HCT116 (cell line): ENCODE measurements around the gene SDCCAG8. TPM values are rescaled to one million over a fixed set of nuclear protein-coding genes. Genes with fewer than 3 reads are reported as not detected.

Experiments
- ATAC-seq: fragments of 200-7000 bp; cut with Tn5 transposase; 2 replicates; pipeline ENCODE4 v1.9.1; 2020; ENCODE audit warnings: mild to moderate bottlenecking, moderate library complexity
- BruUV-seq: library from RNA; stranded (reverse); fragments of 400-500 nt; replicated peaks from 2 replicates; lab custom pipeline; 2021; lab: Mats Ljungman, UMichigan
- CTCF ChIA-PET: fragments of 300-600 bp; sonication (Branson Sonifier 250); formaldehyde crosslinking; loops from one replicate; lab custom pipeline; 2021; ENCODE audit warnings: antibody characterized with exemption; lab: Charles Lee
- POLR2A ChIA-PET: fragments of 300-600, 350-600 bp; sonication (Branson Sonifier 250); formaldehyde crosslinking; loops from one replicate; lab custom pipeline; 2021; ENCODE audit warnings: antibody characterized with exemption; lab: Charles Lee
- RAD21 ChIA-PET, 2 experiments: fragments of 300-600 bp; sonication (Branson Sonifier 250); formaldehyde crosslinking; loops; one replicate each; lab custom pipeline; 2023; ENCODE audit warnings: low total read pairs in 2 of 2; ENCODE audit not compliant: uncharacterized antibody in 2 of 2, unreplicated experiment in 2 of 2, low non-redundant PET in 1 of 2; lab: Charles Lee
- DNase-seq: peaks from one replicate; pipeline ENCODE4 v3.0.0-alpha.2; 2010; ENCODE audit warnings: low read depth, low spot score
- H2AFZ ChIP-seq: fragments of 200-600 bp; shearing (Covaris generic), sonication (generic); 2 replicates; pipeline ENCODE4 v1.6.1; 2017; ENCODE audit warnings: low read depth, mixed run types, mixed read lengths, antibody characterized with exemption, low read length; ENCODE audit not compliant: poor library complexity, severe bottlenecking
- H3K27ac ChIP-seq: 2 replicates; pipeline ENCODE4 v1.5.1; 2012; ENCODE audit warnings: low read depth, low read length
- H3K27me3 ChIP-seq: fragments of 200-600 bp; sonication (generic); 2 replicates; pipeline ENCODE4 v1.6.1; 2016; ENCODE audit warnings: mixed run types, low read length, mixed read lengths; ENCODE audit not compliant: insufficient read depth
- H3K36me3 ChIP-seq, 2 experiments: fragments of 200-500 bp in 1 of 2; fragments of 200-600 bp in 1 of 2; sonication (Bioruptor generic) in 1 of 2; sonication (generic) in 1 of 2; 2 replicates each; pipeline versions ENCODE4 v1.5.1 to v1.6.1; 2014 to 2016; ENCODE audit warnings: low read length in 2 of 2, inconsistent platforms in 1 of 2, mixed read lengths in 1 of 2, mixed run types in 1 of 2; ENCODE audit not compliant: insufficient read depth in 2 of 2, control insufficient read depth in 1 of 2
- H3K4me1 ChIP-seq, 2 experiments: fragments of 200-600 bp in 1 of 2; sonication (generic) in 1 of 2; 2 replicates each; pipeline versions ENCODE4 v1.5.1 to v1.6.1; 2012 to 2017; ENCODE audit warnings: low read length in 2 of 2, inconsistent platforms in 1 of 2, mild to moderate bottlenecking in 1 of 2, mixed read lengths in 1 of 2, mixed run types in 1 of 2, moderate library complexity in 1 of 2; ENCODE audit not compliant: insufficient read depth in 2 of 2, control insufficient read depth in 1 of 2
- H3K4me2 ChIP-seq: fragments of 200-600 bp; sonication (generic); 2 replicates; pipeline ENCODE4 v1.6.1; 2017; ENCODE audit warnings: mixed run types, low read length, mixed read lengths
- H3K4me3 ChIP-seq, 2 experiments: fragments of 200-600 bp in 1 of 2; sonication (generic) in 1 of 2; replicated peaks in 1 of 2; 2 replicates each; pipeline ENCODE4 v1.5.1; 2011 to 2016; ENCODE audit warnings: low read length in 2 of 2, control low read depth in 1 of 2, low read depth in 1 of 2, mild to moderate bottlenecking in 1 of 2, mixed read lengths in 1 of 2, mixed run types in 1 of 2
- H3K79me2 ChIP-seq: fragments of 200-600 bp; sonication (generic); 2 replicates; pipeline ENCODE4 v1.6.1; 2017; ENCODE audit warnings: mild to moderate bottlenecking, mixed run types, low read length, moderate library complexity, mixed read lengths; ENCODE audit not compliant: insufficient read depth
- H3K9ac ChIP-seq: fragments of 200-600 bp; sonication (generic); 2 replicates; pipeline ENCODE4 v1.6.1; 2016; ENCODE audit warnings: low read length, mixed read lengths
- H3K9me2 ChIP-seq: fragments of 200-600 bp; sonication (generic), shearing (Covaris generic); 2 replicates; pipeline ENCODE4 v1.6.1; 2017; ENCODE audit warnings: mixed run types, mild to moderate bottlenecking, moderate library complexity; ENCODE audit not compliant: insufficient read depth
- H3K9me3 ChIP-seq, 2 experiments: fragments of 200-500 bp in 1 of 2; fragments of 200-600 bp in 1 of 2; sonication (Bioruptor generic) in 1 of 2; sonication (generic) in 1 of 2; 2 replicates each; pipeline ENCODE4 v1.6.1; 2014 to 2017; ENCODE audit warnings: low read length in 2 of 2, mixed read lengths in 2 of 2, inconsistent platforms in 1 of 2, low read depth in 1 of 2, mild to moderate bottlenecking in 1 of 2, mixed run types in 1 of 2, moderate library complexity in 1 of 2; ENCODE audit not compliant: control insufficient read depth in 1 of 2, insufficient read depth in 1 of 2
- H4K20me1 ChIP-seq: fragments of 200-600 bp; sonication (generic), shearing (Covaris generic); 2 replicates; pipeline ENCODE4 v1.6.1; 2017; ENCODE audit warnings: mixed run types, mild to moderate bottlenecking, moderate library complexity; ENCODE audit not compliant: insufficient read depth
- EGR1 ChIP-seq: IDR thresholded peaks from 2 replicates; pipeline ENCODE4 v1.6.1; 2012; ENCODE audit warnings: low read depth
- JUND ChIP-seq: IDR thresholded peaks from 2 replicates; pipeline ENCODE4 v1.6.1; 2012
- POLR2AphosphoS5 ChIP-seq: IDR thresholded peaks from 2 replicates; pipeline ENCODE4 v1.6.1; 2011; ENCODE audit warnings: mild to moderate bottlenecking, low read depth, low read length, moderate library complexity
- SIN3A ChIP-seq: IDR thresholded peaks from 2 replicates; pipeline ENCODE4 v1.6.1; 2012; ENCODE audit warnings: low read depth
- ZFX ChIP-seq: fragments of 450-650 bp; IDR thresholded peaks from 2 replicates; pipeline ENCODE4 v1.6.1; 2017
- intact Hi-C: fragments of 100-400 bp; cut with micrococcal nuclease; formaldehyde crosslinking; loops from 2 replicates; pipeline ENCODE4 v1.10.0; 2022
- total RNA-seq: library from RNA; stranded (reverse); gene quantifications from one replicate; pipeline ENCODE4 v1.2.1, GENCODE V29; 2021; ENCODE audit not compliant: unreplicated experiment
- TF ChIP-seq, protein P1 (sequence below): IDR thresholded peaks from 2 replicates; pipeline ENCODE4 v1.6.1; 2012

SDCCAG8 gene
- total RNA-seq, 1 experiment from 2014 or later, result 38.2 TPM

DNA sequence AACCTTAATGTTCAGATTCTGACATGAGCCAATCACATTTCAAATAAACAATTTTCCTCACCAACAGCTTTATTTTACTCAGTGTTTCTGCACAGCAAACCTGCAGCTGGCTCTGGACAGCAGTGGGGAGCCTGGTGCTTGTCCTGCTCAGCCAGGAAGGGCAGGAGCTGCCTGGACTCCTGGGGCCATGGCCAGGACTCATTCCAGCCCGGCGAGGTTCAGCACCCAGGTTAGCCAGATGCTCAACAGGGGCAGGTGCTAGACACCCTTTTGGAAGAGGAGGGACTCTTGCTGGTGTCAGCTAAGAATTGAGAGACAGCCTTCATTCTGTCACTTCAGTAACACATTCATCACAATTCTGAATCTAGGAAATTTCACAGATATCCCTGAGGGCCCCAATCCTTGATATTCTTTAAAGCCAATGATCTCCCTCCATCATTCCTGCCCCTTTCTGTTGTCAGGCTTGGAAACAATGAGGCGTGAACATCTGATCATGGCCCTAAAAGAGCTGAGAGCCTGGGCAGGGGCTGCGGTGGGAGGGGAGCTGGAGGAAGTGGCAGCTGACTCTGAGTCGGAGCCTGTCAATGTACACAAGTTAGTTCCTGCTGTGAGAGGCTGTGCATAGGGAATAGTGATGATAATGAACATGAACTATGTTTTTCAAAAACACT is 251.3 kb downstream of the SDCCAG8 start:
- no peak overlapping the region for H3K4me2 ChIP-seq
- BruUV-seq, result no TSS peak

DNA sequence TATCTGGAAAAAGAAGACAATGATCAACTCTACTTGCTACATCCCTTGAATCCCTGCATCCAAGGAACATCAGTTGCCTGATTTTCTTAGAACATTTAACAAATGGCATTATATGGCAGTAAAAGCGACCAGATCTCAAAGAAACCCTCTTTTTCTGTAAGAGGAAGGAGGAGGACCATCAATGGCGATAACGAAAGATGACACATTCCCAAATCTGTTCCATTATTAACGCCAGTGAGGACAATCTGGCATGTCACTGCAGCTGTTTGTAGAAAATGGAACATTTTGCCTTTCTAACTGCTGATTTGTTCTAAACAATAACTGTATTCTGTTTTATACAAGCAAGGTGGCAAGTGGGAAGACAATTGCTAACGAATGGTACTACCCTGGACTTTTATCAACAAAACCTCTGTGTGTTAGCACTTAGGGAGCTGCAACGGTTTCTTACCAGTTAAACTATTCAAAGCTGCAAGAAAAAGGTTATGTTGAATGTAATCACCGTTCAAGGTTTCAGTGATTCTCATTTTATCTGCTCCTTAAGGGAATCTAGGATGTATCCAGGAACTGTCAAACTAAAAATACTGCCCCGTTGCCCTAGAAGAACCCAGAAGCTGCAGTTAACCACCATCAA is 251.9 kb downstream of the SDCCAG8 start:
- intact Hi-C loops, result no loop called here
- CTCF ChIA-PET, result no interaction called here
- RAD21 ChIA-PET, result no interaction called here
- Histone ChIP-seq H3K4me3 (no peak overlapping the region), H3K4me1 (no peaks in the 10 kb centered on the region), H3K9me3 (no peaks in the 10 kb centered on the region), H2AFZ (no peak overlapping the region), H3K4me2 (no peak overlapping the region), H3K36me3 (no peaks in the 10 kb centered on the region), H3K9me2 (no peaks in the 10 kb centered on the region)
- no TSS peak for BruUV-seq
- ATAC-seq (no peak), DNase-seq (no peak)
- TF ChIP-seq EGR1 (no peak), JUND (no peak), ZFX (no peak)
- TF ChIP-seq, protein P1, sequence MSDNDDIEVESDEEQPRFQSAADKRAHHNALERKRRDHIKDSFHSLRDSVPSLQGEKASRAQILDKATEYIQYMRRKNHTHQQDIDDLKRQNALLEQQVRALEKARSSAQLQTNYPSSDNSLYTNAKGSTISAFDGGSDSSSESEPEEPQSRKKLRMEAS, result no peak
- TF ChIP-seq, all 23 proteins: peak for 0
- Histone ChIP-seq H3K79me2 (no peaks in the 10 kb centered on the region), H4K20me1 (no peaks in the 10 kb centered on the region), H3K27me3 (peaks cover 1% of the 10 kb centered on the region; the same call in 1 of the 2 replicates), H3K27ac (no peak overlapping the region), H3K9ac (no peak overlapping the region)
- POLR2A ChIA-PET, result no interaction called here

More for the DNA sequence above, 251.3 kb downstream of the SDCCAG8 start:
- no peak overlapping the region for H3K4me3 ChIP-seq
- no peaks in the 10 kb centered on the region for H3K9me2 ChIP-seq
- intact Hi-C loops, result no loop called here
- DNase-seq (no peak), ATAC-seq (no peak)
- H3K27me3 ChIP-seq, result no peaks in the 10 kb centered on the region
- CTCF ChIA-PET, result no interaction called here
- no peak overlapping the region for H3K9ac ChIP-seq
- no peaks in the 10 kb centered on the region for H3K79me2 ChIP-seq
- no peaks in the 10 kb centered on the region for H3K36me3 ChIP-seq
- TF ChIP-seq POLR2AphosphoS5 (no peak), SIN3A (no peak)
- TF ChIP-seq, all 23 proteins: peak for 0
- H3K27ac ChIP-seq, result no peak overlapping the region
- H4K20me1 ChIP-seq, result no peaks in the 10 kb centered on the region
- H3K4me1 ChIP-seq, result no peaks in the 10 kb centered on the region
- H3K9me3 ChIP-seq, result no peaks in the 10 kb centered on the region
- RAD21 ChIA-PET, result no interaction called here
- POLR2A ChIA-PET, result no interaction called here
- H2AFZ ChIP-seq, result no peak overlapping the region
